Endothelial cell (in vitro differentiated cells): ENCODE measurements around the gene RNF25. TPM values are rescaled to one million over a fixed set of nuclear protein-coding genes. Genes with fewer than 3 reads are reported as not detected.

Experiments
- DNase-seq: peaks from one replicate; pipeline ENCODE4 v3.0.0; 2021; ENCODE audit warnings: low spot score
- H3K27ac Mint-ChIP-seq: one replicate; pipeline ENCODE4 v1.8.0; 2021; ENCODE audit warnings: mixed read lengths, inconsistent platforms; ENCODE audit not compliant: unreplicated experiment
- H3K27me3 Mint-ChIP-seq: one replicate; pipeline ENCODE4 v1.8.0; 2021; ENCODE audit warnings: mild to moderate bottlenecking, moderate library complexity, mixed read lengths, inconsistent platforms; ENCODE audit not compliant: unreplicated experiment
- H3K36me3 Mint-ChIP-seq: one replicate; pipeline ENCODE4 v1.8.0; 2021; ENCODE audit warnings: mild to moderate bottlenecking, low read depth, mixed read lengths, inconsistent platforms; ENCODE audit not compliant: unreplicated experiment
- H3K4me1 Mint-ChIP-seq: one replicate; pipeline ENCODE4 v1.8.0; 2021; ENCODE audit warnings: mild to moderate bottlenecking, mixed read lengths, inconsistent platforms; ENCODE audit not compliant: unreplicated experiment
- H3K4me3 Mint-ChIP-seq: one replicate; pipeline ENCODE4 v1.8.0; 2021; ENCODE audit warnings: mild to moderate bottlenecking, mixed read lengths, inconsistent platforms; ENCODE audit not compliant: unreplicated experiment
- H3K9me3 Mint-ChIP-seq: one replicate; pipeline ENCODE4 v1.8.0; 2021; ENCODE audit warnings: mixed read lengths, inconsistent platforms; ENCODE audit not compliant: unreplicated experiment
- total RNA-seq: library from RNA; stranded (reverse); fragmentation: NEBNext Ultra II Directional; extraction: Animal tissue kit (Norgen Biotek cat#: 25700); gene quantifications from one replicate; pipeline ENCODE4 v1.2.1, GENCODE V29; 2021; ENCODE audit not compliant: unreplicated experiment
- TF ChIP-seq, protein P1 (sequence below): fragments of 200-600 bp; sonication (generic); IDR thresholded peaks from one replicate; pipeline ENCODE4 v1.5.0; 2021; ENCODE audit warnings: antibody characterized with exemption; ENCODE audit not compliant: unreplicated experiment

The RNF25 gene
- total RNA-seq, 1 donor from 2014 or later = 41.7 TPM

DNA sequence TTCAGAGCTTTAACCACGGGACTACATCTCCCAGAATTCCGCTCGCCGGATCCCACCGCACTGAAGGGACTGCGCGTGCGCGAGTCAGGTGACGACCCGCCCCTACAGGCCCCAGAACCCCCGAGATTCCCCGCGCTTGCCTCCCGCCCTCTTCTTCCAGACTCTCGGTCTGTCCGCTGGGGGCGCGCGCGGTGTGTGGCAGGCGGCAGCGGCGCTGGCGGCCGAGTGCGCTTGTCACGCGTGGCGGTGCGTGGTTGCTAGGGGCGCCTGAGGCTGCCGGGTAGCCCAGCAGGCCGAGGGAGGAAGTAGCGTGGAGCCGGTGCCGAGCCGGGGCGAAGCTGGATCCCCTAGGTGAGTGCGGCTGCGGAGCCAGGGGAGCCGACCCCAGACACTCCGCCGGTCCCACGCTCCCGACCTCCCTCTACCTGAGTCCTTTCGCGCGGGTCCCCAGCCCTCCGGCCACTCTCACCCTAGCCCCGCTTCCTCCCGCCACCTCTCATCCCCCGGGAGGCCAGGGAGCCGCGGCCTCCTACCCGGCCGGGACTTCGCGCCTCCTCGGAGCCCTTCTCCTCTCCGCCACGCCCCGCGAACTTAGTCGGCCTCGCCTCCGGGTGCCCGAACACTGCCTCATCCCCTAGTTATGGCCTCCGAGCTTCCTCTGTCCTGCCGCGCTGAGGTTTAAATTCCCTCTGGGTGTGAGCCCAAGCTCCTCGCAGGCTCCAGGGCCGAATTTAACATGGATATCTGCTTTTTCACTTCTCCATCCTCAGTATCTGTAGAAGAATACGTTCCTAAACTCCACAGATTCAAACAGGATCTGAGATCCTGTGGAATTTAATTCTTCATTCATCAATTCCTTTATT lies 39.1 kb upstream of the RNF25 start, which contains the start of gene TTLL4:
Gene TTLL4, plus strand, starts transcription at position 149 of the 863 bp plus-strand sequence. CDS start 26,842 bp downstream, outside the sequence.
- Mint-ChIP-seq H3K27me3 (peaks cover 7% of the 10 kb centered on the region), H3K36me3 (peaks cover 4% of the 10 kb centered on the region), H3K4me3 (peak within 1 kb of the TSS; percentile 97), H3K4me1 (peaks cover 14% of the 10 kb centered on the region), H3K27ac (peak within 1 kb of the TSS; percentile 96), H3K9me3 (no peaks in the 10 kb centered on the region)
- TF ChIP-seq, protein P1, sequence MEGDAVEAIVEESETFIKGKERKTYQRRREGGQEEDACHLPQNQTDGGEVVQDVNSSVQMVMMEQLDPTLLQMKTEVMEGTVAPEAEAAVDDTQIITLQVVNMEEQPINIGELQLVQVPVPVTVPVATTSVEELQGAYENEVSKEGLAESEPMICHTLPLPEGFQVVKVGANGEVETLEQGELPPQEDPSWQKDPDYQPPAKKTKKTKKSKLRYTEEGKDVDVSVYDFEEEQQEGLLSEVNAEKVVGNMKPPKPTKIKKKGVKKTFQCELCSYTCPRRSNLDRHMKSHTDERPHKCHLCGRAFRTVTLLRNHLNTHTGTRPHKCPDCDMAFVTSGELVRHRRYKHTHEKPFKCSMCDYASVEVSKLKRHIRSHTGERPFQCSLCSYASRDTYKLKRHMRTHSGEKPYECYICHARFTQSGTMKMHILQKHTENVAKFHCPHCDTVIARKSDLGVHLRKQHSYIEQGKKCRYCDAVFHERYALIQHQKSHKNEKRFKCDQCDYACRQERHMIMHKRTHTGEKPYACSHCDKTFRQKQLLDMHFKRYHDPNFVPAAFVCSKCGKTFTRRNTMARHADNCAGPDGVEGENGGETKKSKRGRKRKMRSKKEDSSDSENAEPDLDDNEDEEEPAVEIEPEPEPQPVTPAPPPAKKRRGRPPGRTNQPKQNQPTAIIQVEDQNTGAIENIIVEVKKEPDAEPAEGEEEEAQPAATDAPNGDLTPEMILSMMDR = peak; percentile 78
- DNase-seq = peak; percentile 99

DNA sequence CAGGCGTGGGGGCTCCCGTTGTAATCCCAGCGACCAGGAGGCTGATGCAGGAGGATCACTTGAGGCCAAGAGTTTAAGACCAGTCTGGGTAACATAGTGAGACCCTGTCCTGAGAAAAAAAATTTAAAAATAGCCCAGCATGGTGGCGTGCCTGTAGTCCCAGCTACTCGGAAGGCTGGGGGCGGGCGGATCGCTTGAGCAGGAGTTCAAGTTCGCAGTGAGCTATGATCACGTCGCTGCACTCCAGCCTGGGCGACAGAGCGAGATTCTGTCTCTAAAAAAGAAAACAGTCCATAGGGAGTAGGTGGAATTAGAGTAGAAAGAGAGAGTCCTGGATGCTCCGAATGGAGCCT lies 38.5 kb upstream of the RNF25 start:
- TF ChIP-seq, protein P1 = no peak
- Mint-ChIP-seq H3K36me3 (peaks cover 4% of the 10 kb centered on the region), H3K9me3 (no peaks in the 10 kb centered on the region), H3K27ac (peak overlapping the region; percentile 78), H3K4me3 (peak overlapping the region; percentile 97), H3K27me3 (peaks cover 7% of the 10 kb centered on the region), H3K4me1 (peaks cover 14% of the 10 kb centered on the region)
- DNase-seq = no peak

DNA sequence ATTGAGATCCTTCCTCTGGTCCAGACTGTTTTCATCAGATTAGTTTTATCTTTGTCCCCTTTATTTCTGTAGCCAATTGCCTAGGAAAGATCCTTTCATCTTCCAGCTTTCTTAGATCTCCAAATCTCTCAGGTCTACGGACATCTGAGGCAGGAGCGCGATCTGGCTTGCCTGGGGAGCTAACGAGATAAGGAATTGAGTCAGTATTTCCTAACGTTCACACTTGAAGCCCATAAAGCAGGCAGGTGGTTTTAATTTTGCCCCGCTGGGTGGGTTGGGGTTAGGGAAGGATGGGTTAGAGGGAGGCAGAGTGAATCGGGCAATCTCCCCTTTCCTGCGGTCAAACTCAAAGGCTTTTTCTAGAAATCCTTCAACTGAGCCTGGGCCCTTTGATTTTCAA lies 38.1 kb upstream of the RNF25 start:
- Mint-ChIP-seq H3K9me3 (no peaks in the 10 kb centered on the region), H3K4me3 (peak overlapping the region; percentile 97), H3K27me3 (peaks cover 7% of the 10 kb centered on the region), H3K4me1 (peaks cover 14% of the 10 kb centered on the region), H3K36me3 (peaks cover 4% of the 10 kb centered on the region), H3K27ac (no peak overlapping the region)
- TF ChIP-seq, protein P1 = no peak
- no peak for DNase-seq

DNA sequence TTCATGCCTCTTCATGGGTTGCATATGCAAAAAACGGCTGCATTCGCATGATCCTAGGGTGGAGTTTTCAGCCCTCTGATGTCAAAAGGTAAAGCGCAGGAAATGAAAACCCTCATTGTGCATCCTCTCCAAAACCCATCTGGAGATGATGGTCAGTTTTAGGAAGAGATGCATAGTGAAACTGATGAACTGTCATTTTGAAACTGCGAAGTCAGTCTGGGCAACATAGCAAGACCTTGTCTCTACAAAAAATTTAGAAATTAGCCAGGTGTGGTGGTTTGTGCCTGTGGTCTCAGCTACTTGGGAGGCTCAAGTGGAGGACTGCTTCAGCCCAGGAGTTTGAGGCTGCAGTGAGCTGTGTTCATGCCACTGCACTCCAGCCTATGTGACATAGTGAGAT lies 36.3 kb upstream of the RNF25 start:
- H3K36me3 Mint-ChIP-seq = peaks cover 13% of the 10 kb centered on the region
- H3K4me3 Mint-ChIP-seq = no peak overlapping the region
- H3K4me1 Mint-ChIP-seq = peaks cover 19% of the 10 kb centered on the region
- H3K27ac Mint-ChIP-seq = no peak overlapping the region
- H3K27me3 Mint-ChIP-seq = peaks cover 11% of the 10 kb centered on the region
- TF ChIP-seq, protein P1 = no peak
- no peaks in the 10 kb centered on the region for H3K9me3 Mint-ChIP-seq
- no peak for DNase-seq

DNA sequence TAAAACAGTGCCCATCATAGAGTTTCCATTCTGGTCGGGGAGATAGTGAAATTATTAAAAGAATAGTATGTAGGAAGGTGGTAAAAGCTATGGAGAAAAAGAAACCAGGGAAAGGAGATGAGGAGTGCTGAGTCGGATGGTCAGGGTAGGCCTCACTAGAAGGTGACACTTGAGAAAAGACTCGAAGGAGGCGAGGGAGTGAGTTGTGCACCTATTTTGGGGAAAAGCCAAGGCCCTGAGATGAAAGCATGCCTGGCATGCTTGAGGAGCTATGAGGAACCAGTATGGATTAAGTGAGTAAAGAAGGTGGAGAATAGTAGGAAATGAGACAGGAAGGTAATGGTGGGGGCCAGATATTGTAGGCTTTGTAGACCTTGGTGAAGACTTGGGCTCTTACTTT lies 31.5 kb upstream of the RNF25 start:
- TF ChIP-seq, protein P1 = no peak
- H3K27ac Mint-ChIP-seq = no peak overlapping the region
- no peaks in the 10 kb centered on the region for H3K9me3 Mint-ChIP-seq
- H3K4me3 Mint-ChIP-seq = peak overlapping the region; percentile 40
- DNase-seq = no peak
- H3K4me1 Mint-ChIP-seq = peaks cover 10% of the 10 kb centered on the region
- H3K36me3 Mint-ChIP-seq = peaks cover 36% of the 10 kb centered on the region
- peaks cover 10% of the 10 kb centered on the region for H3K27me3 Mint-ChIP-seq
